ENCODE measurements around the gene CTNND2.

- TF ChIP-seq ZNF274 (IDR thresholded peaks at IDR 0.05; ENCODE audit: low read depth, low read length) (no peak), YY1 (IDR thresholded peaks at IDR 0.05; ENCODE audit: insufficient read depth, insufficient read length) (no peak)
Measured at GRCh38 chr5:11390291-11390767, 513.9 kb downstream of the CTNND2 start.
